NK-92 treated with Interleukin-12 subunit alpha and Interleukin-12 subunit beta, amount 100 ng/mL, for 24 hours (cell line): ENCODE results near the gene RBM33.

Source experiments
- DNase-seq: peaks from one replicate; lab custom pipeline; 2025; lab: John Stamatoyannopoulos, UW

Gene RBM33

GRCh38 chr7:155796381-155797261 lies 152.2 kb downstream of the RBM33 start:
- peak; percentile 40 for DNase-seq

DNA sequence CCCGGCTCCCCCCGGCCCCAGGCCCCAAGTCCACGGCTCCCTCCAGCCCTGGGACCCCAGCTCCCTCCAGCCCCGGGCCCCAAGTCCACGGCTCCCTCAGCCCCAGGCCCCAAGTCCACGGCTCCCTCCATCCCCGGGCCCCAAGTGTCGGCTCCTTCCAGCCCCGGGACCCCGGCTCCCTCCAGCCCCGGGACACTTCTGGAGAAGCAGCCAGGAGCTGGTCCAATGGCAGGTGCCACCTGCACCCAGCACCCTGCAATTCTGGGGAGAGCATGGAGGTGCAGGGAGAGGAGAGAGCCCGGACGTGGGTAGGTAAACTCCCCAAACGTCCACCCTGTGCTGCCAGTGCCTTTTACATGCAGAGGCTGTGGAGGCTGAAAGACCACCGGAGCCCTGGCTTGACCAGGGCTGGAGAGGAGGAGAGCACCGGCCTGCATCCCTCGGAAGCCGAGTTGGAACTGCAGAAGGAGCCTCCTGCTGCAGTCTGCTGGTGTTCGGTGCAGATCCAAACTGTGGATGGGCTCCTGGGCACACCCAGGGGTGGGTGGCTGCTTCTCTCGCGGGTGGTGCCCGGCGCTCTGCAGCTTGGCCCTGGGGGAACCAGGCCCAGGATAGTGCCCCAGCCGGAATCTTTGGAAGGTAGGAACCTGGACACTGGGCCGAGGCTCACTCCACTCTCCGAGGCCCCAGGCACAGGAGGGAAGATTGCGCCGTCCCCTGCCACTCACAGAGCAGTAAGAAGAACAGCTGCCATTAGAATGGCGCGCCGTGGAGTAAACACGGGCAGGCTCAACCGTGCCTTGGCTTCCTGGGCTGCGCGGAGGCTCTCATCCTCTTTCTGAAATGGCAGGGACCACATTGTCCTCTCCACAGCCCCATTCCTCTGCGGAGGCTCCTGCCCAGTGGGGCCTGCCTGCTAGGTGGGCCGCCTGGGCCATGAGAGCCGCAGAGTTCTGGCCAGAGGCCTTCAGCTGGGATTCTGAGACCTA lies 153.1 kb downstream of the RBM33 start:
- DNase-seq, result no peak

GRCh38 chr7:155798673-155799439 lies 154.4 kb downstream of the RBM33 start:
- DNase-seq, result no peak

DNA sequence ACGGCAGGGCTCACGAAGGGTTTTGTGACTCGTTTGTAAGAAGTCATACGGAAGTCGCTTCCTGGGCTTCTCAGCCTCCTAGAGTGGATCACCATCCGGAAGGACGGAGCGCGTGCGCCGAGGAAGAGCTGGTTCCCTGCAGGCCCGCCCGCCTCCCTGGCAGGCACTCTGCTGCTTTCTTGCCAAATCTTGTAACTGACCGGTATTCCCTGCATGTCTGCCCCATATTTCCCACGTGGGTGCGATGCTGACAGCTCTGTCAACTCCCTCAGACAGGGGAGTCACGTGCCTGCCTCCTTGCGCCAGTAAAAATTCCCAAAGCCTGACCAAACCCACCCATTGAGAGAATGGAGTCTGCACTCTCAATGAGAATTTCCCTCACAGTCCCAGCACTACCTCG lies 155.1 kb downstream of the RBM33 start:
- DNase-seq, result no peak

DNA sequence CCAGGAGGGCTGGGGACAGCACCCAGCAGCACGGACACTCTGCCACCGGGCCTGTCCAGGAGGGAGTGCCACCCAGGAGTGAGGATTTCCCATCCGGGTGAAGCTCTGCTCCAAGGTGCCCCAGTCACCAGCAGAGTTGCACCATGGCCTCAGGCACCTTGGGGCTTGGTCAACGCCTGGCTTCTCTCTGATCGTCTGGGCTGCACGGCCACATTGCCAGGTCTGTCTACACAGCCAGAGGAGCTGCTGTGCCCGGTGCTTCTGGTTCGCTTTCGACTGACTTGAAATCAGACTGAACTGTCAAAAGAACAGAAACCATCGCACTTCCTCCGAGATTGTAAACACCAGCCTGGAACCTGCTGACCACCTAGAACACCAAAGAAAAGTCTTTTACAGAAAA lies 155.8 kb downstream of the RBM33 start:
- no peak for DNase-seq

DNA sequence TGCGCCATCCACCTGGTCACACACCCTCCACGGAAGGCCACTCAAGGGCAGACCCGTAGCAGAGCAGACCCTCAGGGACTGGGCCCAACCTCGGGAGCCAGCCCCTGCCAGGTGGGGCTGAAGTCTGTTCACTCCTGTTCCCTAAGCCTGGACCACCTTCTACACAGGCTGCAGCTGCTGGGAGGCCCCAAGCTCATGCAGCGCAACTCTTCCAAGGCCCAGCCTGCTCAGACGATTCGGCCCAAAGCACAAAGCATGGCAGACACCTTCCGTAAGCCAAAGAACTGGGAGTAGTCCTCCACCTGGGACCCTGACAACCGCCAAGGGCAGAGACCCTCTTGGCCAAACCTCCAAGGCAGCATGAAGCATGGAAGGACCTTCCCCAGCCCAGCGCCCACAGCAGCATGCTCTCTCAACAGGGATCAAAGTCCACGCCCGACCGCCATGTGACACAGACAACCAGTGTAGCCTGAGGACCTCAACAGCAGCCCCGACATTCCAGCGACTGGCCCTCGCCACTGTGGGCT lies 156.3 kb downstream of the RBM33 start:
- DNase-seq, result no peak

DNA sequence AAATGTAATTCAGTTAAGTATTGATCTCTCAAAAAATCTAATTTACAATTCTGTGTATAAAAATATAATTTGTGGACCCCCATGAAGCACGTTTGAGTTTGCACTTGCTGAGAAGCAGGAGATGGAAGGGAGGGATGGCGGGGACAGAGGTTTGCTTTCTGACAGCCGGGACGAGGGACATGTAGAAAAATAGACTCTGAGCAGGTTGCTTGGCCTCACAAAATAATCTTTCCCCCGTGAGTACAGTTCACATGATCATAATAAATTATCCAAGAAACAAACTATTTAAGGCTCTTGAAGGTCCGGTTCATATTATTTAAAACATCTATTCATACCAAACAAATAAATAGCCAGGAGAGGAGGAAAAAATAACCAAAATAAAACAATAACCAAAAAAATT lies 157.8 kb downstream of the RBM33 start:
- DNase-seq, result no peak

DNA sequence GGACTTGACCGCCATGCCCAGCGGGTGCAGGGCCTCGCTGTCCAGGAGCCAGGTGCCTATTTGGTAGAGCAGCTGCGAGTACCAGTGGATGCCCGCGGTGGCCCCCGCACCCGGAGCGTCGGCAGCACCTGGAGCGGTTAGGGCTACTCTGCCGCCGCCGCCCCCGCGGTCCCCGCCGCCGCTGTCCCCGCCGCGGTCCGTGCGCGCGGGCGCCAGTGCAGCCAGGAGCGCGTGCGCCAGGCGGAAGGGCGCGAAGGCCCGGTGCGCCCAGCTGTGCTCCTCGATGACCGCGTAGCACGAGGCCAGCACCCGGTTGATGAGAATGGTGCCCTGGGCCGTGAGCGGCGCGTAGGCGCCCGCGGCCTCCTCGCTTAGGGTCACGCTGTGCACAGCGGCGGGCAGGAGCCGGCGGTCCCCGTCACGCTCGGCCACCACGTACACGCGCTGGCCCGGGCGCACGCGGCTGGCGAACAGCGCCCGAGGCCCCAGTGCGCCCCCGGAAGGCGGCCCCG lies 158.5 kb downstream of the RBM33 start:
- DNase-seq, result no peak

- no peak for DNase-seq
These were observed 159.2 kb downstream of the RBM33 start for GRCh38 chr7:155803418-155804376.

GRCh38 chr7:155804431-155804831 lies 160.0 kb downstream of the RBM33 start:
- DNase-seq, result no peak

DNA sequence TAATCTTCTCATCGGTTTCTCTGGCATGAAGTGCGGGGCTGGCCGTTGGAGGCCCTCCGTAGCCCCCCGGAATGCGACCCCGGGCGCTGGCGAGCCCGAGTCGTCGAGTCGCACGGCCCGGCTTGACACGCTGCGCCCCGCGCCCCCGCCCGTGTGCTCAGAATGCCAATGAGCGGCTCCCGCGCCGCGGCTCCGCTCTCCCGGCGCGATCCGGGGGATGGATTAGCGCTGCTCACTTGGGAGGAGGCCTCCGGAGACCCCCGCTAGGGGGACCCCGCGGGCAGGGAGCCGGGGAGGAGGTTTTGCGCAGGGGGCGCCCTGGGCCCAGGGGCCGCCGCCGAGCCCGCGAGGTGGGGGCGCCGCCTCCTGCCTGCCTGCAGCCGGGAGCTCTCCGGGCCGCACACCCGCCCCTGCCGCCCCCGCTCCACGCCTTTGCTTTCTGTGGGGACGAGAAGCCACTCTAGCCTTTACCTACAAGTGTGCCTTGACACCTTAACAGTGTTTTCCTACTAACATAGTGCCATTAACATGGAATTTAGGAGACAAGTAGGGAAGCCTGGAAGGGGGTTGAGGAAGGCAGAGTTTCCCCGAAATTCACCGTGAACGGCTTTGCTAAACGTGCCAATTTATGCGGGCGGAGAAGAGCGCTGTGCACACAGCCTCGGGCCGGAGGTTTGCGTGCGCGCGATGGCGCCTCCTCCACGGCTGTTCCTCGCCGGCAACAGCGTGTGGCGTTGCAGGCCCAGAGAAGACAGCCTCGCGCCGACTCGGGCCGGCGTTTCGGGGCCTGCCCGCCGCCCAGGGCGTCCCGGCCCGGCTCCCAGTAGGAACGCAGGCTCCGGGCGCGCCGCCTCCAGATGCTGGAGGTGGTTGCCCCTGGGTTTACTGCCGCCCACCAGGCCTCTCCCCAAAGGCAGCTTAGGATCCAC lies 160.7 kb downstream of the RBM33 start:
- no peak for DNase-seq

- DNase-seq, result no peak
These were observed 161.3 kb downstream of the RBM33 start for GRCh38 chr7:155805826-155806095.

DNA sequence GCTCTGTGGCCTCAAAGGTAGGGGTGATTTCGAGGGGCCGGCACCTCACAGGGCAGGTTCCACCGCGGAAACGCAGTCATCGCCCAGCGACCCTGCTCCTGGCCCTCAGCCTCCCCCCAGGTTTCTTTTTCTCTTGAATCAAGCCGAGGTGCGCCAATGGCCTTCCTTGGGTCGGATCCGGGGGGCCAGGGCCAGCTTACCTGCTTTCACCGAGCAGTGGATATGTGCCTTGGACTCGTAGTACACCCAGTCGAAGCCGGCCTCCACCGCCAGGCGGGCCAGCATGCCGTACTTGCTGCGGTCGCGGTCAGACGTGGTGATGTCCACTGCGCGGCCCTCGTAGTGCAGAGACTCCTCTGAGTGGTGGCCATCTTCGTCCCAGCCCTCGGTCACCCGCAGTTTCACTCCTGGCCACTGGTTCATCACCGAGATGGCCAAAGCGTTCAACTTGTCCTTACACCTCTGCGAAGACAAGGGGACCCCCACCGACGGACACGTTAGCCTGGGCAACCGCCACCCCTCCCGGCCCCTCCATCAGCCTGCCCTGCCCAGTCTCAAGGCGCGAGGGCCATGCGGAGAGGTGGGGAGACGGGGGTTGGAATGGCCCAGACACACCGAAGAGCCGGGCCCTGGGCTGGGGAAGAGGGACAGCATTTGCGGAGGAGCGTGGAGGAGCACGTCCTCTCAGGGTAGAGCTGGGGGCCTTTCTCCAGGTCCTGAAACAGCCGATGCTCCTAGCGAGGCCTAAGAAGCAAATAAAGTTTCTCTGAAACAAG lies 161.8 kb downstream of the RBM33 start:
- DNase-seq, result no peak

GRCh38 chr7:155807065-155807671 lies 162.7 kb downstream of the RBM33 start:
- no peak for DNase-seq

GRCh38 chr7:155807789-155808548 lies 163.5 kb downstream of the RBM33 start:
- DNase-seq, result no peak

DNA sequence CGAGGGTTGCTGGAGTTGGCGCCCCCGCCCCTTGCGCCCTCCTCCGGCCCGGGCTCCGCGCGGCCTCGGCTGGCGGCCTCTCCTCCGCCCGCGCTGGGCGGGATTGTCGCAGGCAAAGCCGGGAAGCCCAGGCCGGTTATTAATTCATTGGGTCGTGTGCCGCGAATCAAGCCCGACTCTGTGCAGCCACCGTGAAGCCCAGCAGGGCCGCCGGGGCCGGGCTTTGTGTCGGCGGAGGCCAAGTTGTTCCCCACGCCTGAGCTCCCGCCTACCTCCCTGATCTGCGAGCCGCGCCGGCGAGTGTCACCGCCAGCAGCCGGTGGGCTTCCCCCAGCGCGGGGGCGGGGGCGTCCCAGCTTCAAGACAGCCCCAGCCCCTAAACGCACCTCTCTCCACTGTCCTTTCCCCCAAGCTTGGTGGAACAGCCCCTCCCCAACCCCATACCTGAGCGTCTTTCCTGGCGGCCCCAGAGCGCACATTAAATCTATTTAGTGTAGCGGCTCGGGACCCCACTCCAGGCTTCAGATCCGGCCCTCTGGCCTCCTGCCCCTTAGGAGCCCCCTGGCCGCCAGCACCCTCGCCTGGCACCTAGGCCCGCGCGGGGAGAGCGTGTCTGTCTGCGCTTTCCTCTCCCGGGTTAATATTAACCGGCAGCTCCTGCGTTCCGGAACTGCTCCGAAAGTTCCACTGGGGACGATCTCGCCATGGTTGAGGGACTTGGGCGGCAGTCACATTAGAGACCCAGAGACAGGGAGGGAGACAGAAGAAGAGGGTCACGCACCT lies 164.3 kb downstream of the RBM33 start:
- DNase-seq, result no peak
